ENCODE data around the gene CRISPLD2. TPM values are rescaled to one million over a fixed set of nuclear protein-coding genes. Genes with fewer than 3 reads are reported as not detected.

The CRISPLD2 gene
- total RNA-seq, 1 donor from 2014 or later: not detected

- no peak for ATAC-seq (ENCODE audit: low read depth)
- no peak for TF ChIP-seq CTCF (IDR thresholded peaks at IDR 0.05)
These were observed 28.0 kb downstream of the CRISPLD2 start for GRCh38 chr16:84847564-84848355.

GRCh38 chr16:84848986-84849634 lies 29.3 kb downstream of the CRISPLD2 start:
- Mint-ChIP-seq H3K9me3 (peaks cover 5% of the 10 kb centered on the region), H3K4me3 (no peak overlapping the region), H3K27me3 (peaks cover 8% of the 10 kb centered on the region), H3K36me3 (ENCODE audit: low read depth) (no peaks in the 10 kb centered on the region), H3K27ac (no peak overlapping the region), H3K4me1 (no peaks in the 10 kb centered on the region)
- ATAC-seq (ENCODE audit: low read depth) (no peak), DNase-seq (no peak)
- POLR2A ChIA-PET: interaction anchor here (0.7 kb wide), 1 partner anchor 1599 kb away, joined by 4 read pairs; no protein-coding TSS in a partner anchor
- intact Hi-C loops (cut with micrococcal nuclease): no loop called here
- CTCF ChIA-PET: no interaction called here
- TF ChIP-seq CTCF (IDR thresholded peaks at IDR 0.05): no peak

More at GRCh38 chr16:84847564-84848355, 28.0 kb downstream of the CRISPLD2 start:
- CTCF ChIA-PET: no interaction called here
- no peak for DNase-seq
- Mint-ChIP-seq H3K27ac (no peak overlapping the region), H3K36me3 (ENCODE audit: low read depth) (no peaks in the 10 kb centered on the region), H3K9me3 (peaks cover 5% of the 10 kb centered on the region), H3K27me3 (peaks cover 17% of the 10 kb centered on the region), H3K4me1 (no peaks in the 10 kb centered on the region), H3K4me3 (no peak overlapping the region)
- POLR2A ChIA-PET: no interaction called here
- intact Hi-C loops (cut with micrococcal nuclease): no loop called here

GRCh38 chr16:84849751-84850150 lies 30.0 kb downstream of the CRISPLD2 start:
- DNase-seq: no peak
- Mint-ChIP-seq H3K27ac (no peak overlapping the region), H3K27me3 (peaks cover 8% of the 10 kb centered on the region), H3K9me3 (peaks cover 5% of the 10 kb centered on the region), H3K36me3 (ENCODE audit: low read depth) (no peaks in the 10 kb centered on the region), H3K4me3 (no peak overlapping the region), H3K4me1 (no peaks in the 10 kb centered on the region)
- ChIA-PET POLR2A (no interaction called here), CTCF (no interaction called here)
- ATAC-seq (ENCODE audit: low read depth): no peak
- no peak for TF ChIP-seq CTCF (IDR thresholded peaks at IDR 0.05)
- intact Hi-C loops (cut with micrococcal nuclease): no loop called here

DNA sequence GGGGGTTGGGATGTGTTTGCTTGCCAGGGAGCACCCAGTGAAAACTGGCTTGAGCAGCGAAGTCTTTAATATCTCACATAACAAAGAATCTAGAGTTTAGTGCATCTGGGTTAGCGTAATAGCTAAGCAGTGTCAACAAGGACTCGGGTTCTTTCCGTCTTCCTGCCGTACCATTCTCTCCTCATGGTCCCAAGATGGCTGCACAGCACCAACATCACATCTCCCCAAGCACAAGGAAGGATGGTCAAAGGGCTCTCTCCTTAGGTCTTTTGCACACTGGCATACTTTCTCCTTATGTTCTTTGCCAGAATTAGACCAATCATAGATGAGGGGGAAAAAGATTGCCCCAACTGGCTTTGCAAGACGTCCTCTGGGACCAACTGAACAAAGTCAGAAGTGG lies 30.9 kb downstream of the CRISPLD2 start:
- Mint-ChIP-seq H3K4me1 (no peaks in the 10 kb centered on the region), H3K4me3 (no peak overlapping the region), H3K9me3 (peaks cover 5% of the 10 kb centered on the region), H3K27me3 (peaks cover 11% of the 10 kb centered on the region), H3K36me3 (ENCODE audit: low read depth) (no peaks in the 10 kb centered on the region), H3K27ac (no peak overlapping the region)
- ATAC-seq (ENCODE audit: low read depth): no peak
- intact Hi-C loops (cut with micrococcal nuclease): no loop called here
- DNase-seq: no peak
- ChIA-PET CTCF (no interaction called here), POLR2A (no interaction called here)
- no peak for TF ChIP-seq CTCF (IDR thresholded peaks at IDR 0.05)

Data from activated B cell treated with CpG ODN at 0.5 μM for 24 hours (primary cell).